Chondrocyte (in vitro differentiated cells): ENCODE data around the gene NFATC3. TPM values are rescaled to one million over a fixed set of nuclear protein-coding genes. Genes with fewer than 3 reads are reported as not detected.
A peak's percentile ranks its signal among the peaks of the same experiment; 100 is the strongest.

Experiments
- DNase-seq: peaks from one replicate; pipeline ENCODE4 v3.0.0; 2021; ENCODE audit warnings: mixed read lengths, low spot score
- H3K27ac Mint-ChIP-seq: one replicate; pipeline ENCODE4 v1.8.0; 2021; ENCODE audit warnings: mild to moderate bottlenecking, moderate library complexity, mixed read lengths; ENCODE audit not compliant: unreplicated experiment
- H3K27me3 Mint-ChIP-seq: 2 replicates; pipeline ENCODE4 v1.8.0; 2021; ENCODE audit warnings: low read depth, mixed read lengths
- H3K36me3 Mint-ChIP-seq: 2 replicates; pipeline ENCODE4 v1.8.0; 2021; ENCODE audit warnings: low read depth, mixed read lengths
- H3K4me1 Mint-ChIP-seq: 2 replicates; pipeline ENCODE4 v1.8.0; 2021; ENCODE audit warnings: low read depth, mild to moderate bottlenecking, mixed read lengths
- H3K4me3 Mint-ChIP-seq: one replicate; pipeline ENCODE4 v1.8.0; 2021; ENCODE audit warnings: mild to moderate bottlenecking, moderate library complexity, mixed read lengths; ENCODE audit not compliant: unreplicated experiment
- H3K9me3 Mint-ChIP-seq: 2 replicates; pipeline ENCODE4 v1.8.0; 2021; ENCODE audit warnings: low read depth, mixed read lengths
- total RNA-seq: library from RNA; stranded (reverse); gene quantifications from 3 replicates; pipeline ENCODE4 v1.2.1, GENCODE V29; 2021
- TF ChIP-seq, protein P1 (sequence below): fragments of 200-600 bp; sonication (generic); IDR thresholded peaks from 2 replicates; pipeline ENCODE4 v1.5.0; 2021; ENCODE audit warnings: antibody characterized with exemption, mild to moderate bottlenecking, moderate library complexity

The NFATC3 gene
- total RNA-seq, 1 donor from 2014 or later: 37.7 TPM

DNA sequence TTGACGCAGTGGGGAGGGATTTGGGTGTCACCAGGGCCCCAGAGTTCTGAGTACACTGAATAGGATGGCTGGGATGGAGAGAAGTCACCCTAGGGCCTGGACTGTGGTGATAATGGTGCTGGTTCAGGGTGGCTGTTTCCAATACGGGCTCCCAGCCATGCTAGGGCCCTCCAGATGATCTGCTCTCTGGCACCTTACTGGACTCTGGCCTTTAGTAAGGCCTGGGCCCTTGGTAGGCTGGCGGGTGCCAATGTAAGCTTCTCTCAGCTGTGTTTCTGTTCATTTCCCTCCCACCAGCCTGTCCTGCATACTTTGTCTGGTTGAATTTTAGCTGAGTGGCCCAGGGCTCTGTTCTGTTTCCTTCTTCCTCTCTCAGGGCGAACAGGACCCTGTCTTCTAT lies 162.8 kb downstream of the NFATC3 start:
- Mint-ChIP-seq H3K27me3 (no peaks in the 10 kb centered on the region), H3K4me3 (no peak overlapping the region), H3K36me3 (peaks cover 10% of the 10 kb centered on the region), H3K4me1 (peaks cover 31% of the 10 kb centered on the region), H3K27ac (no peak overlapping the region), H3K9me3 (no peaks in the 10 kb centered on the region)
- TF ChIP-seq, protein P1, sequence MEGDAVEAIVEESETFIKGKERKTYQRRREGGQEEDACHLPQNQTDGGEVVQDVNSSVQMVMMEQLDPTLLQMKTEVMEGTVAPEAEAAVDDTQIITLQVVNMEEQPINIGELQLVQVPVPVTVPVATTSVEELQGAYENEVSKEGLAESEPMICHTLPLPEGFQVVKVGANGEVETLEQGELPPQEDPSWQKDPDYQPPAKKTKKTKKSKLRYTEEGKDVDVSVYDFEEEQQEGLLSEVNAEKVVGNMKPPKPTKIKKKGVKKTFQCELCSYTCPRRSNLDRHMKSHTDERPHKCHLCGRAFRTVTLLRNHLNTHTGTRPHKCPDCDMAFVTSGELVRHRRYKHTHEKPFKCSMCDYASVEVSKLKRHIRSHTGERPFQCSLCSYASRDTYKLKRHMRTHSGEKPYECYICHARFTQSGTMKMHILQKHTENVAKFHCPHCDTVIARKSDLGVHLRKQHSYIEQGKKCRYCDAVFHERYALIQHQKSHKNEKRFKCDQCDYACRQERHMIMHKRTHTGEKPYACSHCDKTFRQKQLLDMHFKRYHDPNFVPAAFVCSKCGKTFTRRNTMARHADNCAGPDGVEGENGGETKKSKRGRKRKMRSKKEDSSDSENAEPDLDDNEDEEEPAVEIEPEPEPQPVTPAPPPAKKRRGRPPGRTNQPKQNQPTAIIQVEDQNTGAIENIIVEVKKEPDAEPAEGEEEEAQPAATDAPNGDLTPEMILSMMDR: no peak
- DNase-seq: no peak

DNA sequence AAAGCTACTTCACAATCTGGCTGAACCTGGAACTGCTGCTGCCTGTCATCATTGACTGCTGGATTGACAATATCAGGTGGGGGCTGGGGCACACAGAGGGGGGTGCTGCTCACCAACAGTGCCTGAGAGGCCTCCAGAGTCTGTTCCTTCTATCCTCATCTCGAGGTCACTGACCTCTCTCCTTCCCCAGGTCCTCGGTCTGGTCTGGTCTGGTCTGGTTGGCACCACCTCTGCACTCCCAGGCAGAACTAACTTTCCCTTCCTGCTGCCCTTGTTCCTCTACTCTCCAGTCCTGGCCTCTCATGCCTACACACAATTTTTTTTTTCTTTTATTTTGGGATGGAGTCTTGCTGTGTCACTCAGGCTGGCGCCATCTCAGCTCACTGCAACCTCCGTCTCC lies 164.2 kb downstream of the NFATC3 start:
- Mint-ChIP-seq H3K27me3 (no peaks in the 10 kb centered on the region), H3K4me1 (peaks cover 27% of the 10 kb centered on the region), H3K27ac (peak overlapping the region; percentile 13), H3K9me3 (no peaks in the 10 kb centered on the region), H3K4me3 (no peak overlapping the region), H3K36me3 (peaks cover 10% of the 10 kb centered on the region)
- DNase-seq: no peak
- TF ChIP-seq, protein P1: no peak

- Mint-ChIP-seq H3K27me3 (no peaks in the 10 kb centered on the region), H3K36me3 (peaks cover 10% of the 10 kb centered on the region), H3K4me1 (peaks cover 17% of the 10 kb centered on the region), H3K27ac (no peak overlapping the region), H3K4me3 (no peak overlapping the region), H3K9me3 (no peaks in the 10 kb centered on the region)
- TF ChIP-seq, protein P1: no peak
- DNase-seq: no peak
Observed at GRCh38 chr16:68250951-68251350, 165.8 kb downstream of the NFATC3 start.

GRCh38 chr16:68251832-68252231 lies 166.7 kb downstream of the NFATC3 start:
- DNase-seq: no peak
- TF ChIP-seq, protein P1: no peak
- Mint-ChIP-seq H3K4me3 (no peak overlapping the region), H3K27ac (no peak overlapping the region), H3K9me3 (no peaks in the 10 kb centered on the region), H3K27me3 (no peaks in the 10 kb centered on the region), H3K36me3 (peaks cover 12% of the 10 kb centered on the region), H3K4me1 (peaks cover 8% of the 10 kb centered on the region)

- no peak overlapping the region for H3K27ac Mint-ChIP-seq
- no peak for DNase-seq
- H3K27me3 Mint-ChIP-seq: no peaks in the 10 kb centered on the region
- no peak overlapping the region for H3K4me3 Mint-ChIP-seq
- TF ChIP-seq, protein P1: no peak
- H3K9me3 Mint-ChIP-seq: no peaks in the 10 kb centered on the region
- H3K36me3 Mint-ChIP-seq: peaks cover 13% of the 10 kb centered on the region
- H3K4me1 Mint-ChIP-seq: peaks cover 5% of the 10 kb centered on the region
Observed at GRCh38 chr16:68252383-68252782, 167.2 kb downstream of the NFATC3 start.
